Activated naive CD4-positive, alpha-beta T cell treated with anti-CD3 and anti-CD28 coated beads, Interleukin-2, amount 10 ng/mL, durations not matched to agents 5 hours and 36 hours (primary cell): Measurements from ENCODE around the gene TFAP2D. TPM values are rescaled to one million over a fixed set of nuclear protein-coding genes. Genes with fewer than 3 reads are reported as not detected.

Experiments
- total RNA-seq, 2 experiments: library from RNA; stranded (reverse); gene quantifications; one replicate each; pipeline ENCODE4 v1.2.3, GENCODE V29; 2021

The TFAP2D gene
- total RNA-seq: not detected

GRCh38 chr6:50713226-50713625 is at the start of gene TFAP2D:
Gene TFAP2D, plus strand, starts transcription at chr6:50713526. Its CDS starts 530 bp downstream, at chr6:50714056.

DNA sequence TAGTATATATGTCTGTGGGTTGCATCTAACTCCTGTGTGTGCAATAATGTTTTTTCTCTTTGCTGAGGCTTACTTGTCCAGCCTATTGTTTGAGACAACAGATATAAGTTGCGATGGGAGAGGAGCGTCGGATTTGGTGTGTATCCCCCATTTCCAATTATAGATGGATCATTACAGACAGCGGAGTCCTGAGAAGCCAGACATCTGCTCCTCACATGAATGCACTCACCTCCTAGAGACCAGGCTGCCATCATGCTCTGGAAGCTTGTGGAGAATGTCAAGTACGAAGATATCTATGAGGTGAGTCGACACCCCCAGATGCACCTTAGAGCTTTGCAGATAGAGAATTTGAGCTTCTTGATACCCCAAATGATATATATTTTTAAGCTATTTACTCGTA is 105.3 kb downstream of the TFAP2D start, which contains the start of gene TFAP2B:
TSS of gene TFAP2B (plus strand) at position 199 of the 400 bp plus-strand sequence. CDS start at position 220, 21 bp downstream.

Other genes starting within 250 kb of the TFAP2D start
- not detected for gene TFAP2B, start 105.3 kb downstream of the TFAP2D start, total RNA-seq